Stimulated activated CD4-positive, alpha-beta T cell treated with anti-CD3 and anti-CD28 coated beads, TNF-alpha, amount 100 ng/mL, for 24 hours (primary cell): ENCODE data around the gene SORCS2.

Experiments
- DNase-seq, 3 experiments: peaks; one replicate each; pipeline ENCODE4 v3.0.0-alpha.2; 2020; ENCODE audit warnings: low read depth in 3 of 3

SORCS2 gene

DNA sequence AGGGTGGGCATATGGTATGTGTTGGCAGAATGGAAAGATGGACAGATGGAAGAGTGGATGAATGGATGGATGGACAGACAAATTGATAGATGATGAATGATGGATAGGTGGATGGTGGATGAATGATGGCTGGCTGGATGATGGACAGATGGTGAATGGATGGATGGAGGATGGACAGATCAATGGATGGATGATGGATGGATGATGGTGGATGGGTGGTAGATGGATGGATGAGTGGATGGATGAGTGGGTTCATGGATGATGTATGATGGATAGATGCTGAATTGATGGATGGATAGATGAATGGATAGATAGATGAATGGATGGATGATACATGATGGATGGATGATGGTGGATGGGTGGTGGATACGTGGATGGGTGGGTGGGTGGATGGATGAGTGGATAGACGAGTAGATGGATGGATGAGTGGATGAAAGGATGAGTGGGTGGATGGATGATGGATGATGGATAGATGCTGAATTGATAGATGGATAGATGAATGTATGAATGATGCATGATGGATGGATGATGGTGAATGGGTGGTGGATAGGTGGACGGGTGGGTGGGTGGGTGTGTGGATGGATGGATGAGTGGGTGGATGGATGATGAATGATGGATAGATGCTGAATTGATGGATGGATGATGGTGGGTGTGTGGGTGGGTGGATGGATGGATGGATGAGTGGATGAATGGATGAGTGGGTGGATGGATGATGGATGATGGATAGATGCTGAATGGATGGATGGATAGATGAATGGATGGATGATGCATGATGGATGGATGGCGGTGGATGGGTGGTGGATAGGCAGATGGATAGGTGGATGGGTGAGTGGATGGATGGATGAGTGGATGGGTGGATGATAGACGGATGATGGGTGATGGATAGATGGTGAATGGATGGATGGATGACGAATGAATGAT lies 497.7 kb downstream of the SORCS2 start:
- DNase-seq, result no peak

DNA sequence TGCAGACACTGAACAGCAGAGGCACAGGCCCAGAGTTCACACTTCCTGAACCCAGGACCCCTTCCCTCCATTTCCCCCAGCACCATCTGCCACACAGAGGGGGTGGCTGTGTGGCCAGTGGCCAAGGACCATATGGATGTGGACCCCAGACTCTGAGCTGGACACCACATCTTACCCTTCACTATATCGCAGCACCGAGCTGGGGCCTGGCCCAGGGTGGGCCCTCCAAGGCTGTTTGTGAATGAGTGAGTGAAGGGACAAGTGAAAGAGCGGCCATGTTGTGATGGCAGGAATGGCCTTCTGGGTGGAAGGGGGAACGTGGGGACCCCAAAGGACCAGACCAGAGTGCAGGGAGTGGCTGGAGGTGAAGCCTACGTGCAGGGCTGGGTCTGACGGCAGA lies 498.7 kb downstream of the SORCS2 start:
- no peak for DNase-seq

DNA sequence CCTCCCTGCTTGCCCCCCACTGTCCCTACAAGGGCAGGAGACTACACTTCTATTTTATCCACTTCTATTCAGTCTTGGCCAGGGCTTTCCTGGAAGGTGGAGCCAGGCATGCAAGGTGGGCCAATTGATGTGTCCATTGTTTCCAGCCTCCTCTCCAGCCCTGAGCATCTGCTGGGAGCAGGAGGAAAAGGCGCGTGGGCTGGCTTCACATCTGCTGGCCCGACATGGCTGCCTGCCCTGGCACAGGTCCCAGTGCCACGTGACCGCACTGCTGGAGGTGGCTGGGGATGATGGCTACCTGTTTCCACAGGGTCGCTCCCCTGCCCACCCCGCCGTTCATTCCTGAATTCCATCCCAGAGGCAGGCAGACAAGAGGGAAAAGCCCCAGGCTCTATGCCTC lies 499.6 kb downstream of the SORCS2 start:
- DNase-seq, result no peak

DNA sequence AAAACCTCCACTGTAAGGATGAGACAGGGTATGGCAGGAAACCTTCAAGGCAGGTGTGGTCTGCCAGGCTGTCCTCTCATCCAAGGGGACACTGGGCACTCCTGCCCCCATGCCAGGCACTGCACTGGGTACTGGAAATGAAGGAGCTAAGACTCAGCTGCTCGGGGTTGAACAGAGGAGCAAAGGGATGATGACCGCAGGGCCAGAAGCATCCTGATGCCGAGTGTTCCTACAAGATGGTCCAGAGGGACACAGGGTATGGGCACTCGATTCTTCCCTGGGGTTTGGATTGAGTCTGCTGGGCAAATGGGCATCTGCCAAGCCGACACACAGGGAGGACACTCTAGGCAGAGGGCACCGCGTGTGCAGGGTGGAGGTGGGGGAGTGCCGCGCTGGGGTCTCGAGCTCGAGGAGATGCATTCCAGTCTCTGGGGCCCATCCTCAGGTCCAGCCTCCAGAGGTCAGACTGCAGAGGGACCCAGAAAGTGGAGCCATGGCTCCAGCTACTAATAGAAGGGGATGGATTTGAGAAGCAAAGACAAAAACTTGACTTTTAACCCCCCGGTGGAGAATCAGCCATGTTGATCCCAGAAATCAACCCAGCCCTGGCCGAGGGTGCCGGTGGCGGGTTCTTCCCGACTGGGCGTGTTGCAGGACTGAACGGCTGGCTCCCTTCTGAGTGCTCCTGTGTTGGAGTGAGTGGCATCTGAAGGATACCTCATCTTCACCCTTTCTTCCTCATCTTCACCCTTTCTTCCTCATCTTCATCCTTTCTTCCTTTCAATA lies 500.3 kb downstream of the SORCS2 start:
- DNase-seq, result no peak

DNA sequence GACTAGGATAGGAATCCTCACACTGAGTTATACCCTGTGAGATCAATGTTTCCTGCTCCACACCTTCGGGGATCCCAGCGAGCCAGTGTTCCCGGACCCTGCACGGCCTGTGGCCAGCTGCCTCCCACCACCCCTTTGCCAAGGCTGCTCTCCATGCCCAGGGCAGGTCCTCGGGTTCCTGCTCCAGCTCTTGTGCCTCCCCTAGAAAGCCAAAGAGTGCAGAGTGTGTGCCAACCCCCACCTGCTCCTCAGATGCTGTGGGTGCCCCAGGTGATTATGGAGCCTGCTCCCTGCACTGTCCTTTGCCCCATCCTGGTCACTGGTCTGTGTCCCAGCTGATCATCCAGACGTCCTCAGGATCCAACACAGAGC lies 500.9 kb downstream of the SORCS2 start:
- no peak for DNase-seq

DNA sequence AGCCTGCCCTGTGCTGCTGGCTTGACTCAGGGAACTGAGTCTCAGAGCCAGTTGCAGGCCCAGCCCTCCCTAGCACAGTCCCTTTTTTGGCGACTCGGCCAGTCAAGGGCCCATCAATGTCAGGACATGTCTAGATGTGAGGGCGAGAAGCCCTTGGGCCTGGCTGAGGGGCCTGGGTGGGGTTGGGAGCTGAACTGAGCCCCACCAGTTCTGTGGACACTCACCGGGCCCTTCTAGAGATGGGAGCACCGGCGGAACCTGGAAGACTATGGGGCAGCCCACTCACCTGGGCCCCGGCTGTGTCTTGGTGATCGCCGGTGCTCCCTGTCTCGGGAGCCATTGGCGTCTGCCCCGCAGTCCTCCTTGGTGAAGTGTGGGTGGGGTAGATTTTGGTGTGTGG lies 501.4 kb downstream of the SORCS2 start:
- no peak for DNase-seq

DNA sequence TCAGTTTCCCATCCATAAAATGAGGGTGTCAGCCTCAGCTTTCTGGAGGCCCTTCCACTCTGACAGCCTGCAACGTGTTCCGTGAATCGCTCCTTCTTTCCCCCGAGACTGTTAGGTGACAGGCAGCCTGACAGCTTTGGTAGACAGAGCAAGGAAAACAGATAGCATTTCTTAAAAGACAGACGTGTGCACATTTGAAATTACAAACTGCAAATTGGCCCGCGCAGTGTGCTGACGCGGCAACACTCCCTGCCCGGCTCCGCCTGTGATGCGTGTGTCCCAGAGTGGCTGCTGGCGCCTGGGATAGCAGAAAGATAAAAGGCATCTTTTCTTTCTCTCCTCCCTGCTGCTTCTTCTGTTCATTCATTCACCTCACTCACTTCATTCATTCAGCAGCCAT lies 502.0 kb downstream of the SORCS2 start:
- DNase-seq, result no peak

DNA sequence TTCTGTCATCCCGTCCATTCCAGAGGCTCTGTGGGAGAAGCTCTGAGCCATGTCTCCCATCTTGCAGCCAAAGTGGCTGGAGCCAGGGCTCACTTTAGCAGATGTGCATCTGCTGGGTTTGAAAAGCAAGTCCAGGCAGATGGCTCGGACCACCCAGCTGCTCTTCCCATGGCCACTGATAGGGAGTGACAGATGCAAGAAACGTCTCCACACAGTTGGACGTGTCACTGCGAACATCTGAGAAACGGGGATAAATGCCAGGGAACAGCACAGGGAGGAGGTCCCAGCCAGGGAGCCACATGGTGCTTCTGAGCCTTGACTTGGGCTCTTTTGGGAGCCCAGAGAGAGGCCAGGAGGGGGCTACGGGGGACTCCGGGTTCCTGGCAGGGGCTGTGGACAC lies 505.0 kb downstream of the SORCS2 start:
- DNase-seq, result no peak

DNA sequence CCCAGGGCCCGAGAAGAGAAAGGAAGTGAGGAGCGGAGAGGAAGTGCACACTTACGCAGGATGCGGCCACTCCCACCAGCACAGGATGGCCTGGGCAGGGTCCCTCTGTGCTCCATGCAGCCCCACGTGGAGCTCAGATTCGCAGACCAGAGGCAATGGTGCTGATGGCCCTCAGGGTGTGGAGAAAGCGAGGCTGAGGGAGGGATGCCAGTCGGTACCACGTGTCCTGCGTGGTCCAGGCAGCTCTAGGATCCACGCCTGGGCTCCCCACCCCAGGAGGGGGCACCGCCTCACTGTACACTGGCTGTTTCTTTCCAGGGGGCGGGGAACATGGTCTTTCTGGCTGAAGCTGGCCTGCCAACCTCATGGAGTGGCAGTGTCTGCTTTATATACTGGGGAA lies 505.5 kb downstream of the SORCS2 start:
- no peak for DNase-seq

DNA sequence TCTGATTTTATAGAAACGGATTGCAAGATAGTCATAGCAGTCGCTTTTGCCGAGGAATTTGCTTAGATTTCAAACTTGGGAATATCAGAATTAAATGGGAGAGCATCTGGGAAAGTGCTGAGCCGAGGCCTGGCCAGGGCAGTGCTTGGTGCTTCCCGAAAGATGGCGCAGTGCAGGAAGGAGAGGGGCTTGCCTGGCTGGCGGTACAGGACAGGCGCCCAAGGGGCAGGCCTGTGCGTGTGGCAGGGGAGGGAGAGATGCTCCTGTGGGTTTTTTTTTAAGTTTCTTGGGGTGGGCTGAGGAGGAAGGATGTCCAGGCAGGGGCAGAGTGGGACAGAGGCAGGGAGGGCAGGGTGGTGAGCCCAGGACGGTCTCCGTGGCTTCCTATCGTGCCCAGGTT lies 506.2 kb downstream of the SORCS2 start:
- DNase-seq, result no peak

DNA sequence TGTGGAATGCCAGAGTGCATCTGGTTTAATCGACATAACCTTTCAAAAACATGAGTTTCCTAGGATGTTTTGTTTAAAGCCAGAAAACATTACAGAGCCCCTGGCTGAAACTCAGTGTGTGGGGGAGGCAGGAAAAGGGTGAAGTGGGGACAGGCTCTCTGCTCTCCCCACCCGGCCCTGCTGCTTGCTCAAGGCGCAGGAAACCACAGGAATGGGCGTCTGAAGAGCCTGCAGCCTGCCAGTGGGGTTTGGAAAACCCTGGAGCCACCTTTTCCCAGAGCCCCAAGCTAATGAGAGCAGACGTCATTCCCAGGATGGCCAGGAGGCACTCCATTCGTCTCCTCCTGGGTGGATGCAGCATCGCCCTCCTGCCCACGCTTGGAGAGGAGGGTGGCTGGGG lies 506.7 kb downstream of the SORCS2 start:
- no peak for DNase-seq

DNA sequence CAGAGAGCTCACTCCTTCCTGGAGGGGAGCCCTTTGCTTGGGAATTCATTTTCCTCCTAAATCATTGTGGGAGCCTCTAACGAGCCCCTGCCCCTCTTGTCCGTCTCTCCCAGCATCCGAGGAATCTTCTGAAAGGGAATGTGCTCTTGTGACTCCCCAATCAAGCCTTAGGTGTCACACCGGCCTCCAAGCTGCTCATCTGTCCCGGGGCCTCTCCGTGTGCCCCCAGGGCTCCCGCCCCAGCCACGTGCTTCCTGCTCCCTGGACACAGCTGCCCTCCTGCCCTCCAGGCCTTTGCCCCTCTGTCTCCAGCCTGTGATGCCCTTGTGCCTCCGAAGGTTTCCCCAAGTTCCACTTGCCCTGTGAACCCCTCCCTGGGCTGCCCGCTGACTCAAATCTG lies 507.5 kb downstream of the SORCS2 start:
- no peak for DNase-seq

DNA sequence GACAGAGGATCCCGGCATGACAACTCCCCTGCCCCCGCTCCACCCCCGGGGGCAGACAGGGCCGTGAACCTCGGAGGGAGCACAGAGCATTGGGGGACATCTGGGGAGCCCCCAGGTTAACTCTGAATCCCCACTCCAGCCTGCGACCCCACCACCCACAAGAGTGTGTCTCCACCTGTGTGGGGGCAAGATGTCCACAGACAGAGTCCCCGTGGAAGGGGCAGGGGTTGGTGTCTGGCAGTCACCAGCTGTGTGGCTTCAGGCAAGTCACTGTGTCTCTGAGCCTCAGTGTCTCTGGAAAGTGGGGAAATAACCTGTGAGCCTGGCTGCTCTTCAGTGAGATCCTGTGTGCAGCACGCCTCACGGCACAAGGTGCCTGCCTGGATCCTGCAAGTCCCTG lies 508.3 kb downstream of the SORCS2 start:
- no peak for DNase-seq

DNA sequence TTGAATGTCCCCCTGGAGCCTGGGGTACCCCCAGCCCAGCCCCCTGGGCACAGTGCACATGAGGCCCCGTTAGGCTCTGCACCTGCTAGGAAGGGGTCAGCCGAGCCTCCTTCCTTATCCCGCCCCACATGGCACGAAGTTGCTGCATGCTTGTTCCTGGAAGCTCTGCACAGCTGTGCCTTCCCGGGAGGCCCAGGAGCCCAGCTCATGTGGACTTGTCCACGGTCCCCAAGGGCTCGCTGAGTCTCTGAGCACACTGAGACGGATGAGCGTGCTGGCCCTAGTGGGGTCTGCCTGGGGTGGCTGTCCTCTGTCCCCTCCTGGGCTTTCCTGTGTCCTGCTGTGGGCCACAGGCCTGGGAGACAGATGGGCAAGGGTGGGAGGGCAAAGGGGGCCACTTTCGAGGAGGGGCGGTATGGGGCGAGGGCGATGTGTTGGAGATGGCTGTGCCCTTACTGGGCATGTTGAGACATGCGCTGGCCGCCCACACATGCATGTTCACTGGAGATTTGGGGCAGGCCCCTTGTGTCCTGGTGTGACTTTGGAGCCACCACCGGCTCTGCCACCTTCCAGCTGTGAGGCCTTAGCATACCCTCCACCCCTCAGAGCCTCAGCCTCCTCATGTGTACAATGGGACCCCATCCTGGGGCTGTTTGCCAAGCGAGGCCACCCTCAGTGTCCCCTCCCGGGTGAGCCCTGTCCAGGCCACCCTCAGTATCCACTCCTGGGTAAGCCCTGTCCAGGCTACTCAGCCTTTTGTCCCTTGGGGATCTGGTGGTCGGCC lies 509.7 kb downstream of the SORCS2 start:
- DNase-seq, result no peak

DNA sequence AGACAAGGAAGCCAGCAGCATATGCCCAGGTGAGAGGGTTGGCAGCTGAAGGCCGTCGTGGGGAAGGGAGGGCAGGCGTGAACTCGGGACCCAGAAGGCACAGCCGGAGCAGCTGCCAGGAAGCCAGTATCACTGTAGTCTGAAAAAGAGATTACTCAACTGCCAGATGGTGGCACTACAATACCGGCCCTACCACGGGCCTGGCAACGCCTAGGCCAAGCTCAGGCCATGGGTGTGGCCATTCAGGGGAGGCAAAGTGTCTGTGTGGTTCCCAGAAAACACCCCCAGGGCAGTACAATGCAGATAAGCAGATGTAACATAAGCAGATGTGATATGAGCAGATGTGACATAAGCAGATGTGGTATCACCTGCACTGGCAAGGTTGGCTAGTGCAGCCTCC lies 511.4 kb downstream of the SORCS2 start:
- DNase-seq, result no peak

DNA sequence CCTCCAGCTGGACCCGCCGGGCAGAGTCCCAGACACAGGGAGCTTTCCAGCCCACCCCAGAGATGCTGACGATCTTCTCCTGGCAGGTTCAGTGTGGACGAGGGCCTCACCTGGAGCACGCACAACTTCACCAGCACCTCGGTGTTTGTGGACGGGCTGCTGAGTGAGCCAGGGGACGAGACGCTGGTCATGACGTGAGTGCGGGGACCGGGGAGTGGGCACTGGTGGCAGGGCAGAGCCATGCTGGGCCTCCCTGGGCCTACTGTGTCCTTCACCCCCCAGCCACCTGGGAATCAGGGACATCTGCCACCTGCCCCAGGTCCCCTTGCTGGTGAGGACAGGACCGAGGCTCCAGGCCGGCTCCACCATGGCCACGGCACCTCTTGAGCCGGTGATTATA lies 511.8 kb downstream of the SORCS2 start:
- no peak for DNase-seq

DNA sequence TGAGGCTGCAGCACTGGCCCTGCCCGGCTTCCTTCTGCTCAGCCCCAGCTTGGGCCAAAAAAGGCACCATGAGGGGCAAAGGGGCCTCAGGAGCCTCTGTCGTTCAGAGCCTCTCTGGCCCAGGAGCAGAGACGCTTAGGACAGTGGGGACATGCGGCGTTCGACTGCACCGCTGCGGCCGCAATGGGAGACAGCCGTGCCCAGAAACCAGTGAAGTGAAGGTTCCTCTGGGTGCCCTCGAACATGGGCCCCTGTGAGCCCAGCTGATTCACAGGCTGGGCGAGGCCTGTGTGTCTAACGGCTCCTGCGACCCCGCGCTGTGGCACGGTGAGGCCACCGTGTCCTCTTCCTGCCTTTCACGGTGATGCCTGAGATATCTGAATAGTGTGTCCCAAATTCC lies 512.3 kb downstream of the SORCS2 start:
- DNase-seq, result no peak

DNA sequence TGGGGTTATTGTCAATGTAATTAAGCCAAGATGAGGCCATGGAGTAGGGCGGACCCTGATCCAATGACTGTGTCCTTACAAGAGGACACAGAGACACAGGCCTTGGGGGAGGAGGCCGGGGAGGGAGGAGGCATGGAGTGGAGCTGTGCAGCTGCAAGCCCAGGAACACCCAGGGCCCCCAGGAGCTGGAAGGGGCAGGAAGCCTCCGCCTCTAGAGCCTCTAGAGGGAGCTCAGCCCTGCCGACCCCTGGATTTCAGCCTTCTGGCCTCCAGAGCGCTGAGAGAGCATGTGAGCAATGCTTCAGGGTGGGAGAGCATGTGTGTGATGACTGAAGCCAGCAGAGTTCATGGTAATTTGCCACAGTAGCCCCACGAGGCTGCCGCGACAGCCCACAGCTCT lies 512.7 kb downstream of the SORCS2 start:
- DNase-seq, result no peak

DNA sequence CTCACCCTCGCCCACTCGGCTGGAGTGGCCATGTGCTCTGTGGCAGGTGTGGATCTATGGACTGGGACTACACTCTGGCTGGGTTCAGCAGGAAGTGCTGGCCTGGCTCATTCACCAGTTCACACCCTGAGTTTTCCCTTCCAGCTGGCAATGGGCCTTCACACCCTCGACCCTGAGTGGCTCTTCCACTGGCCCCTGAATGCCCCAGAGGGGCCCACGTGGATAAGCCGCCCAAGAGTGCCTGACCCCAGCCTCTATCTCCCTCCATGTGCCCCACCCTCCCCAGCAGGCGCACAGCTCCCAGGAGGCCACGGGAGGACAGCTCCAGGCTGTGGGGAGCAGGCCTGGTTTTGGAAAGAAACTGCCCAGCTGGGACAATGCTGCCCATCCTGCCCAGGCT lies 513.3 kb downstream of the SORCS2 start:
- no peak for DNase-seq

DNA sequence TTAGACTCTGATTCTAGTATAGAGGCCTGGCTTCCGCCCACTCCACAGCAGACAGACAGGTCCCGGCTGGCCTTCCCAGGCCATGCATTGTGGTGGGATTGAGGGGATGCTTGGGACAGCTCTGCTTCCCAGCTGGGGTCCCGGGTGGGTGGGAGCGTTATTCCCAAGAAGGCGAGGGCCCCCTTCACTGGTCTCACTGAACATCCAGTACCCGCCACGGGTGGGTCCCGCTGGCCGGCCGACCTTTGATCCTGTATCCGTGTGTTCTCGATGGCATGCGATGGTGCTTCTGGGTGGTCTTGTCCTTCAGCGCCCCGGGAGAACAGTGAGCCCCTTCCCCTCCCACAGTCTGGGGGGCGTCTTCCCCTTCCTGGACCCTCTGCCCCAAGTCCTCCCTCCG lies 515.9 kb downstream of the SORCS2 start:
- DNase-seq, result no peak

DNA sequence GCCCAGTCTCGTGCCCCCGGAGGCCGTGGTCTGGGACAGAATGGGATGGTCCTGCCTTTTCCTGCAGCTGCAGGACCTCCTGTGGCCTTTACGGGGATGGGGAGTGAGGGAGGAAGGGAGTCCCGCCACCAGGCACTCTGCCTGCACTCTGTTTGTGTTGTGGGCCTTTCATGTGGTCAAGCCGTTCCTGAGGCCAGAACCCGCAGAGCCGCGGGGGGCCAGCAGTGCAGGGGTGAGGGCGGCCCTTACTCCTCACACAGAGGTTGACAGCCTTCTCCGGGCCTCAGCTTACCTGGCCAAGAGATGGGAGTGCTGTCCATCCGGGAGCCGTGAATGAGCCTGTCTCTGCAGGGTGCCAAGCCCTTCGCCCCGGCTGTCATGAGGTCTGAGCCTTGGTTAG lies 516.6 kb downstream of the SORCS2 start:
- DNase-seq, result no peak

DNA sequence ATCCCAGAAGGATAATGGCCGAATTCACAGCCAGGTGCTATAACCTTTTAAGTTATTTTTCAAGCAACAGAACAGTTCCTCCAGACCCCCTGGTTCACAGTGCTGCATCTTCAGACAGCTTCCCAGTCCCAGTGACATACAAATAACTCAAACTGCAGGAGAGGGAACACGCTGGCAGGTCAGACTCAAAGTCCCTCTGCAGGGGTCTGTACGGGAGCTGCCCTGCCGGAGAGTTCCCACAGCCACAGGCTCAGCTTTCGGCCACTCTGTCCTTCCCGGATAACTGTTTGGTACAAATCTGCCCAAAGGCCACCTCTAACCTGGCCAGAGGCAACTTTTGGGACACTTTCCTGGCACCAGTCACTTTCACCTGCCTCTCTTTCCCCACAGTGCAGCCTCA lies 517.1 kb downstream of the SORCS2 start:
- no peak for DNase-seq
